GM10847 (cell line): ENCODE measurements around the gene PPP4C.

Source experiments
- POLR2A ChIP-seq: IDR thresholded peaks from 2 replicates; pipeline ENCODE4 v1.6.1; 2011; ENCODE audit not compliant: insufficient read length; ENCODE audit errors: extremely low read depth

PPP4C gene

GRCh38 chr16:30068333-30068732 lies 7.5 kb upstream of the PPP4C start:
- no peak for TF ChIP-seq POLR2A

GRCh38 chr16:30068750-30069610 lies 6.8 kb upstream of the PPP4C start:
- TF ChIP-seq POLR2A = no peak

GRCh38 chr16:30069611-30070462 lies 6.0 kb upstream of the PPP4C start:
- TF ChIP-seq POLR2A = no peak

- TF ChIP-seq POLR2A = no peak
Observed at GRCh38 chr16:30070490-30070889, 5.3 kb upstream of the PPP4C start.

GRCh38 chr16:30076276-30076791 lies 540 bp downstream of the PPP4C start:
- TF ChIP-seq POLR2A = no peak

GRCh38 chr16:30077656-30078055 lies 1.9 kb downstream of the PPP4C start:
- TF ChIP-seq POLR2A = no peak

- no peak for TF ChIP-seq POLR2A
Observed at GRCh38 chr16:30078744-30079143, 3.0 kb downstream of the PPP4C start.

GRCh38 chr16:30079480-30079879 lies 3.7 kb downstream of the PPP4C start:
- no peak for TF ChIP-seq POLR2A

GRCh38 chr16:30082545-30083090 lies 6.8 kb downstream of the PPP4C start:
- TF ChIP-seq POLR2A = no peak

GRCh38 chr16:30083216-30084055 lies 7.6 kb downstream of the PPP4C start:
- no peak for TF ChIP-seq POLR2A

GRCh38 chr16:30084096-30084815 lies 8.5 kb downstream of the PPP4C start:
- no peak for TF ChIP-seq POLR2A

- no peak for TF ChIP-seq POLR2A
Observed at GRCh38 chr16:30084816-30085159, 9.0 kb downstream of the PPP4C start.

- no peak for TF ChIP-seq POLR2A
Observed at GRCh38 chr16:30085247-30085646, 9.5 kb downstream of the PPP4C start.

- TF ChIP-seq POLR2A = no peak
Observed at GRCh38 chr16:30085820-30086219, 10.0 kb downstream of the PPP4C start.
